Sigmoid colon (tissue), 7 donors: ENCODE measurements around the gene EBF4. TPM values are rescaled to one million over a fixed set of nuclear protein-coding genes. Genes with fewer than 3 reads are reported as not detected.

Experiments
- DNase-seq: peaks from one replicate; pipeline ENCODE4 v3.0.0-alpha.2; 2019
- H3K27ac ChIP-seq, 4 donors: fragments of 200-600 bp; sonication (generic); one replicate each; pipeline ENCODE4 v1.5.1; 2016 to 2019; ENCODE audit warnings: mild to moderate bottlenecking in 1 of 4
- H3K27me3 ChIP-seq, 3 donors: fragments of 200-600 bp; sonication (generic); one replicate each; pipeline ENCODE4 v1.5.1; 2019; ENCODE audit warnings: mild to moderate bottlenecking in 1 of 3
- H3K36me3 ChIP-seq, 4 donors: fragments of 200-600 bp; sonication (generic); one replicate each; pipeline ENCODE4 v1.5.1; 2016 to 2019
- H3K4me1 ChIP-seq, 4 donors: fragments of 200-600 bp; sonication (generic); one replicate each; pipeline ENCODE4 v1.5.1; 2017 to 2019
- H3K4me3 ChIP-seq, 4 donors: fragments of 200-600 bp; sonication (generic); one replicate each; pipeline ENCODE4 v1.5.1; 2017 to 2019; ENCODE audit warnings: mild to moderate bottlenecking in 2 of 4, moderate library complexity in 1 of 4
- H3K9me3 ChIP-seq, 4 donors: fragments of 200-600 bp in 3 of 4; sonication (generic) in 3 of 4; one replicate each; pipeline versions ENCODE4 v1.5.1 to v1.6.1; 2013 to 2019
- CTCF ChIP-seq, 4 experiments: fragments of 450-650 bp in 3 of 4; fragments of 200-600 bp in 1 of 4; IDR thresholded peaks; one replicate each; pipeline ENCODE4 v1.5.1; 2016 to 2019; ENCODE audit warnings: antibody characterized with exemption in 4 of 4, mild to moderate bottlenecking in 3 of 4, moderate library complexity in 2 of 4
- EP300 ChIP-seq, 4 donors: sonication (generic); formaldehyde crosslinking; IDR thresholded peaks; one replicate each; pipeline ENCODE4 v1.6.1; 2017; ENCODE audit warnings: antibody characterized with exemption in 4 of 4
- POLR2A ChIP-seq, 2 donors: fragments of 450-650 bp; IDR thresholded peaks; one replicate each; pipeline ENCODE4 v1.6.1; 2016; ENCODE audit warnings: antibody characterized with exemption in 2 of 2, mild to moderate bottlenecking in 2 of 2, moderate library complexity in 2 of 2
- POLR2AphosphoS5 ChIP-seq, 4 donors: sonication (generic); formaldehyde crosslinking; IDR thresholded peaks; one replicate each; pipeline ENCODE4 v1.6.1; 2017; ENCODE audit warnings: antibody characterized with exemption in 4 of 4
- WGBS, 2 donors: extraction: QIAGEN DNeasy Blood & Tissue Kit; methylation state at CpG; one replicate each; pipeline ENCODE4 v1.1.7; 2013; 5-methylcytosine and 5-hydroxymethylcytosine counted together
- intact Hi-C: fragments of 100-400 bp; cut with DNase I; formaldehyde crosslinking; loops from one replicate; pipeline ENCODE4 v1.15.1; 2023
- polyA plus RNA-seq, 3 donors: library from polyadenylated mRNA; stranded (reverse); fragments of 200-250 nt; gene quantifications; one replicate each; pipeline ENCODE4 v1.2.3, GENCODE V29; 2013
- total RNA-seq, 4 donors: library from RNA; depleted of rRNA; stranded (reverse); fragments of >200 nt; gene quantifications; one replicate each; pipeline ENCODE4 v1.1.0, GENCODE V29; 2016
- donor health status: healthy with polysubstance abuse.
- donor health status: Bipolar disorder and iron deficiency.
- donor health status: healthy.

The EBF4 gene
- total and polyA plus RNA-seq, 7 donors = 1.2 to 37.5 (median 14.8) TPM

- Histone ChIP-seq H3K27ac (no peak overlapping the region), H3K36me3 (no peaks in the 10 kb centered on the region), H3K4me3 (no peak overlapping the region), H3K4me1 (peaks cover 0 to 10% (median 6%) of the 10 kb centered on the region in 4 donors), H3K27me3 (no peaks in the 10 kb centered on the region), H3K9me3 (no peaks in the 10 kb centered on the region)
- TF ChIP-seq CTCF (IDR thresholded peaks at IDR 0.05) = no peak
- TF ChIP-seq POLR2AphosphoS5 (IDR thresholded peaks at IDR 0.05) = no peak
- TF ChIP-seq EP300 (IDR thresholded peaks at IDR 0.05) = no peak
- TF ChIP-seq POLR2A (IDR thresholded peaks at IDR 0.05) = no peak
- intact Hi-C loops = no loop called here
- DNase-seq = peak; percentile 29
- WGBS, 2 donors = 32 to 43% methylated on average over 6 of the region's 6 CpGs
These were observed 5.1 kb upstream of the EBF4 start for GRCh38 chr20:2687514-2687913.

- Histone ChIP-seq H3K4me1 (peaks cover 0 to 10% (median 6%) of the 10 kb centered on the region in 4 donors), H3K36me3 (no peaks in the 10 kb centered on the region), H3K27me3 (no peaks in the 10 kb centered on the region), H3K27ac (no peak overlapping the region), H3K4me3 (no peak overlapping the region), H3K9me3 (no peaks in the 10 kb centered on the region)
- no peak for TF ChIP-seq POLR2AphosphoS5 (IDR thresholded peaks at IDR 0.05)
- TF ChIP-seq EP300 (IDR thresholded peaks at IDR 0.05) = no peak
- TF ChIP-seq POLR2A (IDR thresholded peaks at IDR 0.05) = no peak
- peak; percentile 10 to 46 (median 25) for TF ChIP-seq CTCF (IDR thresholded peaks at IDR 0.05)
- intact Hi-C loops = no loop called here
- 19 to 24% methylated on average over 18 of the region's 18 CpGs for WGBS, 2 donors
- peak; percentile 70 for DNase-seq
These were observed 4.5 kb upstream of the EBF4 start for GRCh38 chr20:2688041-2688591.

- no peaks in the 10 kb centered on the region for H3K9me3 ChIP-seq
- WGBS, 2 donors = 67 to 79% methylated on average over 3 of the region's 3 CpGs
- no peak for TF ChIP-seq POLR2A (IDR thresholded peaks at IDR 0.05)
- TF ChIP-seq CTCF (IDR thresholded peaks at IDR 0.05) = no peak
- no peak for TF ChIP-seq POLR2AphosphoS5 (IDR thresholded peaks at IDR 0.05)
- TF ChIP-seq EP300 (IDR thresholded peaks at IDR 0.05) = no peak
- peaks cover 0 to 23% (median 20%) of the 10 kb centered on the region in 4 donors for H3K4me1 ChIP-seq
- DNase-seq = no peak
- H3K36me3 ChIP-seq = no peaks in the 10 kb centered on the region
- intact Hi-C loops = loop anchor here (5.0 to 10.0 kb wide), 3 partner anchors 62 to 315 kb away; partner anchors contain the start of genes PCED1A and VPS16
- no peaks in the 10 kb centered on the region for H3K27me3 ChIP-seq
- H3K4me3 ChIP-seq = no peak overlapping the region
- no peak overlapping the region for H3K27ac ChIP-seq
These were observed 2.4 kb upstream of the EBF4 start for GRCh38 chr20:2690213-2690612.

- H3K4me3 ChIP-seq = no peak overlapping the region
- no peak for DNase-seq
These were observed 1.9 kb upstream of the EBF4 start for GRCh38 chr20:2690718-2691117.

GRCh38 chr20:2691127-2691526 lies 1.5 kb upstream of the EBF4 start:
- 78 to 89% methylated on average over 8 of the region's 8 CpGs for WGBS, 2 donors
- no peaks in the 10 kb centered on the region for H3K36me3 ChIP-seq
- peak overlapping the region in 3 of 4 donors; percentile 89 to 96 (median 94) for H3K27ac ChIP-seq
- no peaks in the 10 kb centered on the region for H3K27me3 ChIP-seq
- no peak overlapping the region for H3K4me3 ChIP-seq
- no peaks in the 10 kb centered on the region for H3K9me3 ChIP-seq
- H3K4me1 ChIP-seq = peaks cover 0 to 23% (median 20%) of the 10 kb centered on the region in 4 donors
- TF ChIP-seq POLR2AphosphoS5 (IDR thresholded peaks at IDR 0.05) = no peak
- TF ChIP-seq POLR2A (IDR thresholded peaks at IDR 0.05) = no peak
- TF ChIP-seq CTCF (IDR thresholded peaks at IDR 0.05) = no peak
- TF ChIP-seq EP300 (IDR thresholded peaks at IDR 0.05) = no peak
- intact Hi-C loops = loop anchor here (5.0 to 10.0 kb wide), 3 partner anchors 61 to 314 kb away; partner anchors contain the start of genes PCED1A and VPS16
- DNase-seq = no peak

More at GRCh38 chr20:2690718-2691117, 1.9 kb upstream of the EBF4 start:
- no peaks in the 10 kb centered on the region for H3K36me3 ChIP-seq
- intact Hi-C loops = loop anchor here (5.0 to 10.0 kb wide), 3 partner anchors 62 to 314 kb away; partner anchors contain the start of genes PCED1A and VPS16
- H3K9me3 ChIP-seq = no peaks in the 10 kb centered on the region
- H3K27me3 ChIP-seq = no peaks in the 10 kb centered on the region
- H3K4me1 ChIP-seq = peaks cover 0 to 23% (median 20%) of the 10 kb centered on the region in 4 donors
- TF ChIP-seq EP300 (IDR thresholded peaks at IDR 0.05) = no peak
- TF ChIP-seq POLR2A (IDR thresholded peaks at IDR 0.05) = no peak
- no peak for TF ChIP-seq POLR2AphosphoS5 (IDR thresholded peaks at IDR 0.05)
- 44 to 61% methylated on average over 6 of the region's 6 CpGs for WGBS, 2 donors
- peak overlapping the region in 1 of 4 donors; percentile 96 for H3K27ac ChIP-seq
